ENCODE data around the gene MNDA. TPM values are rescaled to one million over a fixed set of nuclear protein-coding genes. Genes with fewer than 3 reads are reported as not detected.

Gene MNDA
- total RNA-seq, 4 donors from 2014 or later, result 1.6 to 12.6 (median 6.9) TPM; not detected in 1

DNA sequence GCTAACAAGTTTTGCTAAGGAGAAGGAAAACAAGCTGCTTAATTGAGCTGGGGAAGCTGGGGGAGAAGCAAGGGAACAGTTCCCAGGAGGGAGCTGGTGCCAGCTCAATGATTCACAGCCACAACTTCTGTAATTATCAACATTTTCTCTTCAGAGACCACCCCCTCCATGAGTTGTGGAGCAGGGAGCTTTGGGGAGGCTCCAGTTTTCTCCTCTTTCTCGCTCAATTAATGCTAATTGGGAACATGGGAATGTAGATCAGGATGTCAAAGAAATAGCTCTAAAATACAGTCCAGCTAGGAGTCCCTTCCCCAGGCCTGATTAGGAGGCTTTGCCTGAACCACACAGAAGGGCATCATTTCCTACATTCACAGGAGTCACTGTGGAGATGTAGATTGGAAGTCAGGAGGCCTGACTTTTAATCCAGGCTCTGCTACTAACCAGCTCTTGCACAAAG, 12.1 kb upstream of the MNDA start:
- TF ChIP-seq, protein P1, sequence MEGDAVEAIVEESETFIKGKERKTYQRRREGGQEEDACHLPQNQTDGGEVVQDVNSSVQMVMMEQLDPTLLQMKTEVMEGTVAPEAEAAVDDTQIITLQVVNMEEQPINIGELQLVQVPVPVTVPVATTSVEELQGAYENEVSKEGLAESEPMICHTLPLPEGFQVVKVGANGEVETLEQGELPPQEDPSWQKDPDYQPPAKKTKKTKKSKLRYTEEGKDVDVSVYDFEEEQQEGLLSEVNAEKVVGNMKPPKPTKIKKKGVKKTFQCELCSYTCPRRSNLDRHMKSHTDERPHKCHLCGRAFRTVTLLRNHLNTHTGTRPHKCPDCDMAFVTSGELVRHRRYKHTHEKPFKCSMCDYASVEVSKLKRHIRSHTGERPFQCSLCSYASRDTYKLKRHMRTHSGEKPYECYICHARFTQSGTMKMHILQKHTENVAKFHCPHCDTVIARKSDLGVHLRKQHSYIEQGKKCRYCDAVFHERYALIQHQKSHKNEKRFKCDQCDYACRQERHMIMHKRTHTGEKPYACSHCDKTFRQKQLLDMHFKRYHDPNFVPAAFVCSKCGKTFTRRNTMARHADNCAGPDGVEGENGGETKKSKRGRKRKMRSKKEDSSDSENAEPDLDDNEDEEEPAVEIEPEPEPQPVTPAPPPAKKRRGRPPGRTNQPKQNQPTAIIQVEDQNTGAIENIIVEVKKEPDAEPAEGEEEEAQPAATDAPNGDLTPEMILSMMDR (IDR thresholded peaks at IDR 0.05), result no peak
- no peak for TF ChIP-seq POLR2A (IDR thresholded peaks at IDR 0.05)
- DNase-seq, result peak; percentile 22 to 51
- H3K27me3 ChIP-seq, result no peaks in the 10 kb centered on the region

DNA sequence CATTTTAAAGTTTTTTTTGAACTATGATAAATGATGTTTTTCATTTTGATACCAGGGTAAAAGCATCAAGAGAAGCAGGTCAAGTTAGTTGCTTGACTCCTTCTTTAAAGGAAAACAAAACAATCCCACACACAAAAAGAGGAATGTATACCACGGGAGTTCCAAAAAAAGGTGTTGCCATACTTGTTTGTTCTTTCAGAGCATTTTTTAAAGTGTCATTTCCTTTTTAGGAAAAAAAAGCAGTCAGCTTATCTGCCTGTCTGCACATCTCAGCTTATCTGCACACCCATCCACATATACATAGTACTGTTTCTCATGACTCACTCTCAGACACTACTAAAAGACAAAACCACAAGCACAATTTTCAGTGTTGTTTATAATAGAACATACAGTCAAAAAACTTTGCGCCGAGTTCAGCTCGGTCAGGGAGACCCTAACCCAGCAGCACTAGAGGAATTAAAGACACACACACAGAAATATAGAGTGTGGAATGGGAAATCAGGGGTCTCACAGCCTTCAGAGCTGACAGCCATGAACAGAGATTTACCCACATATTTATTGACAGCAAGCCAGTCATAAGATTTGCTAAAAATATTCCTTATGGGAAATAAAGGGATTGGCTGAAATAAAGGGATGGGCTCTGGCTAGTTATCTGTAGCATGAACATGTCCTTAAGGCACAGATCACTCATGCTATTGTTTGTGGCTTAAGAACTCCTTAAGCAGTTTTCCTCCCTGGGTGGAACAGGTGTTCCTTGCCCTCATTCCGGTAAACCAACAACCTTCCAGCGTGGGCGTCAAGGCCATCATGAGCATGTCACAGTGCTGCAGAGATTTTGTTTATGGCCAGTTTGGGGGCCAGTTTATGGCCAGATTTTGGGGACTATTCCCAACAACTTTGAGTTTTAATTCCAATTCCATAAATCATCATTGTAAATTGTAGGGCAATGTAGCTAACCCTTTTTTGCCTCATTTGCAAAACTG, 11.4 kb upstream of the MNDA start:
- no peaks in the 10 kb centered on the region for H3K36me3 ChIP-seq

More for the DNA sequence above, 12.1 kb upstream of the MNDA start:
- Histone ChIP-seq H3K36me3 (no peaks in the 10 kb centered on the region), H3K4me3 (no peak overlapping the region), H3K4me1 (peaks cover 0 to 4% of the 10 kb centered on the region in 2 donors), H3K27ac (peak overlapping the region; percentile 66 to 80), H3K9me3 (no peaks in the 10 kb centered on the region)
- intact Hi-C loops (cut with DNase I; ENCODE audit: low total_unique reads), result no loop called here

DNA sequence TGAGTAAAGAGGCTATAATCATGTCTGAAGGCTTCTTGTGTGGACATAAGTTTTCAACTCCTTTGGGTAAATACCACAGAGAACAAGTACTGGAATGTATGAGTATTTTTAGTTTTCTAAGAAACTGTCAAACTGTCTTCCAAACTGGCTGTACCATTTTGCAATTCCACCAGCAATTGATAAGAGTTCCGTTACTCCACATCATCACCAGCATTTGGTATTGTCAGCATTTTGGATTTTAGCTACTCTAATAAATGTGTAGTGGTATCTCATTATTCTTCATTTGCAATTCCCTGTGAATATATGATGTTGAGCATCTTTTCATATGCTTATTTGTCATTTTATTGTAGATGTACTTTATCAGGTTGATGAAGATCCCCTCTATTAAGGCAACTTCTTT, 9.4 kb upstream of the MNDA start:
- no peaks in the 10 kb centered on the region for H3K9me3 ChIP-seq
- DNase-seq, result no peak
- no peaks in the 10 kb centered on the region for H3K36me3 ChIP-seq
- TF ChIP-seq, protein P1 (IDR thresholded peaks at IDR 0.05), result no peak
- no peak for TF ChIP-seq POLR2A (IDR thresholded peaks at IDR 0.05)
- no peak overlapping the region for H3K4me3 ChIP-seq
- intact Hi-C loops (cut with DNase I; ENCODE audit: low total_unique reads), result no loop called here
- H3K4me1 ChIP-seq, result peaks cover 0 to 4% of the 10 kb centered on the region in 2 donors
- no peaks in the 10 kb centered on the region for H3K27me3 ChIP-seq
- H3K27ac ChIP-seq, result no peak overlapping the region

More for the DNA sequence above, 11.4 kb upstream of the MNDA start:
- Histone ChIP-seq H3K9me3 (no peaks in the 10 kb centered on the region), H3K4me1 (peaks cover 0 to 4% of the 10 kb centered on the region in 2 donors), H3K4me3 (no peak overlapping the region), H3K27ac (peak overlapping the region; percentile 66 to 80), H3K27me3 (no peaks in the 10 kb centered on the region)
- no peak for TF ChIP-seq POLR2A (IDR thresholded peaks at IDR 0.05)
- TF ChIP-seq, protein P1 (IDR thresholded peaks at IDR 0.05), result no peak
- no peak for DNase-seq
- intact Hi-C loops (cut with DNase I; ENCODE audit: low total_unique reads), result no loop called here

DNA sequence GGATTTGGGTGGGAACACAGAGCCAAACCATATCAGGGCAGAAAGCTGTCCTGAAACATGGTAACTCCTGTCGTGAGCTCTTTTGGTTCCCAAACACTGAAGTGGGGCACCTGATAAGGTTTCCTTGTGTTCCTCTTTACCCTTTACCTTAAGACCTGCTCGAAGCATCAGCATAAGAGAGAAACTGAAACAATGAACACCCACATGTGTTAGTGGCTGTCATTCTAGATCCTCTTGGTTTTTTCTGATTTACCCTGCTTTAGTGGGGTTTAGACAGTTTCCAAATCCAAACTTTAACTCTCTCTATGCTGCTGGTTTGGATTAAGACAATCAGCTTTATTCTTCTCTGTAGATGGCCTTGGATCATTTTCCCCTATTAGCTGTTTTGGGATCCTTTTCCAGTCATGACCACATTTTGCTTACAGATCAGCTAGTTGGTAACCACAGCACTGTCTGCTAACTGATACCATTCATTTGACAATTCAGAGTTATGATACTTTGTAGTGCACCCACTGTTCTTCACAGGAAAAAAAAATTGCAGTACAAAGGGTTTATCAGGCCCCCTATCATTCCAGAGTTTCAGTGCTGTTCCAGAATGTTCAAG, 975 bp upstream of the MNDA start:
- intact Hi-C loops (cut with DNase I; ENCODE audit: low total_unique reads), result no loop called here
- no peak overlapping the region for H3K4me3 ChIP-seq
- no peaks in the 10 kb centered on the region for H3K27me3 ChIP-seq
- no peaks in the 10 kb centered on the region for H3K36me3 ChIP-seq
- H3K9me3 ChIP-seq, result no peaks in the 10 kb centered on the region
- H3K4me1 ChIP-seq, result no peaks in the 10 kb centered on the region
- DNase-seq, result no peak
- H3K27ac ChIP-seq, result no peak overlapping the region
- no peak for TF ChIP-seq POLR2A (IDR thresholded peaks at IDR 0.05)
- TF ChIP-seq, protein P1 (IDR thresholded peaks at IDR 0.05), result no peak

DNA sequence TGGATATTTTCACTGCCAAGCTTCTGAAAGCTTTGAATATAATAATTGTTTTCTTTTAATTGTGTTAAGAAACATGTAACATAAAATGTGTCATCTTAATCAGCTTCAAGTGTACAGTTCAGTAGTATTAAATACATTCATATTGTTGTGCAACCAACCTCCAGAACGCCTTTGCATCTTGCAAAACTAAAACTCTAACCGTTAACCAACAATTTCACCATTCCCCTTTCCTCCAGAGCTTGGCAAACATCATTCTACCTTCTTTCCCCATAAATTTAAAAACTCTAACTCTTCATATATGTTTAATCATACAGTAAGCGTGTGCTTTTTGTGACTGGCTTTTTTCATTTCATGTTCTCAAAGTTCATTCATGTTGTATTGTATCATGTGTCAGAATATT, 2.1 kb downstream of the MNDA start:
- H3K9me3 ChIP-seq, result no peaks in the 10 kb centered on the region
- TF ChIP-seq, protein P1 (IDR thresholded peaks at IDR 0.05), result no peak
- TF ChIP-seq POLR2A (IDR thresholded peaks at IDR 0.05), result no peak
- H3K36me3 ChIP-seq, result no peaks in the 10 kb centered on the region
- no peaks in the 10 kb centered on the region for H3K27me3 ChIP-seq
- no peak overlapping the region for H3K4me3 ChIP-seq
- H3K4me1 ChIP-seq, result no peaks in the 10 kb centered on the region
- no peak for DNase-seq
- intact Hi-C loops (cut with DNase I; ENCODE audit: low total_unique reads), result no loop called here
- H3K27ac ChIP-seq, result no peak overlapping the region

Measured in uterus (tissue), 4 donors.